SH-SY5Y (cell line): Measurements from ENCODE around the gene EPB41L1.

Experiments used
- GATA2 ChIP-seq: IDR thresholded peaks from 2 replicates; pipeline ENCODE4 v1.6.1; 2011; ENCODE audit warnings: mild to moderate bottlenecking, low read depth, low read length
- GATA3 ChIP-seq: IDR thresholded peaks from 2 replicates; pipeline ENCODE4 v1.6.1; 2011; ENCODE audit warnings: low read depth, mild to moderate bottlenecking, low read length, moderate library complexity

DNA sequence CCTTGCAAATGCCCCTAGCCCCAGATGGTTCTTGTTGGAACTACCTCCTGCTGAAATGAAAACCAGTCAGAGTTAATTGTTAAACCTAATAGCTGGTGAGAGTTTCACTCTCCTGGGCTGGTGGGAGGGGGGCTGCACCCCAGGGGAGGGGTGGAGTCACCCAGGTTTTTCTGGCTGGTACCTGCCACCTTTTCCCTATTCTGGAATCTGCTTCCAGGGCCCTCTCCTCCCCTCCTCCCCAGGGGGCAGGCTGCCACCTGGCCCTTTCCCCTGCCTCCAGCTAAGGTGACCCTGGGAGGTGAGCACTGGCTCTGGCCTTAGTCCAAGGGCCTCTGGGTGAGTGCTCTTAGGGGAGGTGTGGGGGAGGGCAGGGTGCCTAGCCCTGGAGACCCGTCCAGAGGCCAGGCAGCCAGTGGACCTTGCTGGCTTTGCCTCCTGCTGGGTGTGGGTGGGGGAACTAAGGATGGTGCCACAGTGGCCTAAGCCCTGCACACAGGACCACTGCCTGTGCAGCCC is 48.8 kb upstream of the EPB41L1 start:
- no peak for TF ChIP-seq GATA2
- TF ChIP-seq GATA3, result no peak
